Fibroblast of lung (primary cell): ENCODE measurements around the gene IPO11. TPM values are rescaled to one million over a fixed set of nuclear protein-coding genes. Genes with fewer than 3 reads are reported as not detected.

ENCODE experiments used
- DNase-seq, 2 donors: peaks; one replicate each; pipeline versions ENCODE4 v3.0.0 to v3.0.0-alpha.2; 2010; ENCODE audit warnings: low read depth in 2 of 2
- H2AFZ ChIP-seq: 2 replicates; pipeline ENCODE4 v1.5.1; 2012; ENCODE audit warnings: low read length, control low read depth, inconsistent platforms
- H3K27ac ChIP-seq: 2 replicates; pipeline ENCODE4 v1.5.1; 2011; ENCODE audit warnings: low read length, control low read depth; ENCODE audit not compliant: insufficient read depth
- H3K27me3 ChIP-seq: 2 replicates; pipeline ENCODE4 v1.5.1; 2011; ENCODE audit warnings: mild to moderate bottlenecking, low read length; ENCODE audit not compliant: control insufficient read depth, insufficient read depth
- H3K36me3 ChIP-seq: 2 replicates; pipeline ENCODE4 v1.5.1; 2011; ENCODE audit warnings: low read length; ENCODE audit not compliant: control insufficient read depth, insufficient read depth
- H3K4me1 ChIP-seq: 2 replicates; pipeline ENCODE4 v1.5.1; 2011; ENCODE audit warnings: low read length; ENCODE audit not compliant: control insufficient read depth, insufficient read depth; ENCODE audit errors: extremely low read depth
- H3K4me2 ChIP-seq: 2 replicates; pipeline ENCODE4 v1.5.1; 2011; ENCODE audit warnings: low read length, control low read depth; ENCODE audit not compliant: insufficient read depth; ENCODE audit errors: extremely low read depth
- H3K4me3 ChIP-seq, 4 experiments: fragments of 200-600 bp in 1 of 4; sonication (generic) in 1 of 4; replicated peaks in 1 of 4; 2 replicates each; pipeline ENCODE4 v1.5.1; 2011 to 2016; ENCODE audit warnings: low read length in 4 of 4, low read depth in 3 of 4, mild to moderate bottlenecking in 3 of 4, control low read depth in 2 of 4, inconsistent platforms in 1 of 4, mixed read lengths in 1 of 4; ENCODE audit not compliant: insufficient read depth in 1 of 4; ENCODE audit errors: control extremely low read depth in 1 of 4
- H3K79me2 ChIP-seq: 2 replicates; pipeline ENCODE4 v1.5.1; 2012; ENCODE audit warnings: mild to moderate bottlenecking, low read length, inconsistent platforms; ENCODE audit not compliant: control insufficient read depth, insufficient read depth
- H3K9ac ChIP-seq: 2 replicates; pipeline ENCODE4 v1.5.1; 2011; ENCODE audit warnings: mild to moderate bottlenecking, low read length, control low read depth; ENCODE audit not compliant: insufficient read depth
- H3K9me3 ChIP-seq: 2 replicates; pipeline ENCODE4 v1.5.1; 2012; ENCODE audit warnings: low read depth, low read length; ENCODE audit not compliant: control insufficient read depth, insufficient read depth
- H4K20me1 ChIP-seq: 2 replicates; pipeline ENCODE4 v1.5.1; 2011; ENCODE audit warnings: low read length; ENCODE audit not compliant: control insufficient read depth, insufficient read depth; ENCODE audit errors: extremely low read depth
- EZH2 ChIP-seq: IDR thresholded peaks from 2 replicates; pipeline ENCODE4 v1.5.1; 2012; ENCODE audit warnings: low read length, control low read depth, mild to moderate bottlenecking; ENCODE audit errors: missing control alignments
- polyA plus RNA-seq, 2 donors: library from polyadenylated mRNA; depleted of rRNA in 1 of 2; stranded (reverse) in 1 of 2; unstranded in 1 of 2; fragments of >200 nt; gene quantifications; 2 replicates each; pipeline ENCODE4 v1.2.1, GENCODE V29; 2011 to 2012; ENCODE audit warnings: missing spikeins in 1 of 2
- total RNA-seq: library from RNA; depleted of rRNA; stranded (reverse); fragments of >200 nt; gene quantifications from 2 replicates; pipeline ENCODE4 v1.2.1, GENCODE V29; 2014
- TF ChIP-seq, protein P1 (sequence below), 2 donors: IDR thresholded peaks in 1 of 2; conservative IDR thresholded peaks in 1 of 2; 1 replicate in 1 of 2; 2 replicates in 1 of 2; pipeline ENCODE4 v1.5.1; 2011 to 2012; ENCODE audit warnings: low read length in 2 of 2, control low read depth in 1 of 2, inconsistent platforms in 1 of 2, low read depth in 1 of 2, mild to moderate bottlenecking in 1 of 2

IPO11 gene
- total and polyA plus RNA-seq, 2 donors (not counting 1 experiment from before 2014, with no cell fraction given): 19.9 to 28.2 TPM

DNA sequence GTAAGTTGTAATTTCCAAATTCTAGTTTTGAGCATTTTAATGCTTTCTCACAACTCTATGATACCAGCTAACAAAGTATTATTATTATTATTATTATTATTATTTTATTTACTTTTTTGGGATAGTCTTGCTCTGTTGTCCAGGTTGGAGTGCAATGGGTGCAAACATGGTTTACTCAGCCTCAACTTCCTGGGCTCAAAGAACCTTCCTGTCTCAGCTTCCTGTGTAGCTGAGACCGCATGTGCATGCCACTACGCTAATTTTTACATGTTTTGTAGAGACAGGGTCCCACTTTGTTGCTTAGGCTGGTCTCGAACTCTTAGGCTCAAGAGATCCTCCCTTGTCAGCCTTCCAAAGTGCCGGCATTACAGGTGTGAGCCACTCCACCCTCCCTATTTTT is 193.1 kb downstream of the IPO11 start:
- H3K36me3 ChIP-seq: no peaks in the 10 kb centered on the region
- no peaks in the 10 kb centered on the region for H3K9me3 ChIP-seq
- no peak overlapping the region for H3K4me3 ChIP-seq
- H3K9ac ChIP-seq: no peak overlapping the region
- DNase-seq: no peak
- H3K4me1 ChIP-seq: no peaks in the 10 kb centered on the region
- TF ChIP-seq, protein P1, sequence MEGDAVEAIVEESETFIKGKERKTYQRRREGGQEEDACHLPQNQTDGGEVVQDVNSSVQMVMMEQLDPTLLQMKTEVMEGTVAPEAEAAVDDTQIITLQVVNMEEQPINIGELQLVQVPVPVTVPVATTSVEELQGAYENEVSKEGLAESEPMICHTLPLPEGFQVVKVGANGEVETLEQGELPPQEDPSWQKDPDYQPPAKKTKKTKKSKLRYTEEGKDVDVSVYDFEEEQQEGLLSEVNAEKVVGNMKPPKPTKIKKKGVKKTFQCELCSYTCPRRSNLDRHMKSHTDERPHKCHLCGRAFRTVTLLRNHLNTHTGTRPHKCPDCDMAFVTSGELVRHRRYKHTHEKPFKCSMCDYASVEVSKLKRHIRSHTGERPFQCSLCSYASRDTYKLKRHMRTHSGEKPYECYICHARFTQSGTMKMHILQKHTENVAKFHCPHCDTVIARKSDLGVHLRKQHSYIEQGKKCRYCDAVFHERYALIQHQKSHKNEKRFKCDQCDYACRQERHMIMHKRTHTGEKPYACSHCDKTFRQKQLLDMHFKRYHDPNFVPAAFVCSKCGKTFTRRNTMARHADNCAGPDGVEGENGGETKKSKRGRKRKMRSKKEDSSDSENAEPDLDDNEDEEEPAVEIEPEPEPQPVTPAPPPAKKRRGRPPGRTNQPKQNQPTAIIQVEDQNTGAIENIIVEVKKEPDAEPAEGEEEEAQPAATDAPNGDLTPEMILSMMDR (conservative IDR thresholded peaks at IDR 0.05 in 1 of 2, IDR thresholded peaks at IDR 0.05 in 1 of 2; ENCODE audit: low read depth in 1 of 2, low read length in 2 of 2): no peak
- TF ChIP-seq EZH2: no peak
- no peaks in the 10 kb centered on the region for H3K79me2 ChIP-seq
- H3K27ac ChIP-seq: no peak overlapping the region
- no peak overlapping the region for H3K4me2 ChIP-seq
- H3K27me3 ChIP-seq: no peaks in the 10 kb centered on the region
- H2AFZ ChIP-seq: no peak overlapping the region
- H4K20me1 ChIP-seq: no peaks in the 10 kb centered on the region

- DNase-seq: peak in 1 of 2 donors; percentile 36
- TF ChIP-seq EZH2: no peak
- TF ChIP-seq, protein P1 (conservative IDR thresholded peaks at IDR 0.05 in 1 of 2, IDR thresholded peaks at IDR 0.05 in 1 of 2; ENCODE audit: low read depth in 1 of 2, low read length in 2 of 2): no peak
- Histone ChIP-seq H2AFZ (no peak overlapping the region), H3K4me2 (no peak overlapping the region), H3K27me3 (no peaks in the 10 kb centered on the region), H4K20me1 (no peaks in the 10 kb centered on the region), H3K36me3 (no peaks in the 10 kb centered on the region), H3K4me3 (no peak overlapping the region), H3K9ac (no peak overlapping the region), H3K27ac (no peak overlapping the region), H3K4me1 (no peaks in the 10 kb centered on the region), H3K9me3 (no peaks in the 10 kb centered on the region), H3K79me2 (no peaks in the 10 kb centered on the region)
These were observed 194.3 kb downstream of the IPO11 start for GRCh38 chr5:62606878-62607277.

DNA sequence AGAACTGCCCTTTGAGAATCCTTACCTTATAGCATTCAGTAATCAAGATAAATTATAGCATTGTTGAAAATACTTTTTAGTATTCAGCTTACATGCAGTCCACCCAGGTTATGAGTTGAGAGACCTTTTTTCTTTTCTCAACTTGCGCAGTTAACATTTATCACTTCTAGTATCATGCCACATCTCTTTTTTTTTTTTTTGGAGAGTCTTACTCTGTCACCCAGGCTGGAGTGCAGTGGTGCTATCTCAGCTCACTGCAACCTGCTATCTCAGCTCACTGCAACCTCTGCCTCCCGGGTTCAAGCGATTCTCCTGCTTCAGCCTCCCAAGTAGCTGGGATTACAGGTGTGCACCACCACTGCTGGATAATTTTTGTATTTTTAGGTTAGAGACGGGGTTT is 195.1 kb downstream of the IPO11 start:
- Histone ChIP-seq H4K20me1 (no peaks in the 10 kb centered on the region), H3K27me3 (no peaks in the 10 kb centered on the region), H3K4me3 (no peak overlapping the region), H3K4me1 (no peaks in the 10 kb centered on the region), H3K9me3 (no peaks in the 10 kb centered on the region), H3K27ac (no peak overlapping the region), H3K36me3 (no peaks in the 10 kb centered on the region), H3K4me2 (no peak overlapping the region), H3K79me2 (no peaks in the 10 kb centered on the region), H3K9ac (no peak overlapping the region), H2AFZ (no peak overlapping the region)
- TF ChIP-seq, protein P1 (conservative IDR thresholded peaks at IDR 0.05 in 1 of 2, IDR thresholded peaks at IDR 0.05 in 1 of 2; ENCODE audit: low read depth in 1 of 2, low read length in 2 of 2): no peak
- TF ChIP-seq EZH2: no peak
- DNase-seq: no peak
